SJCRH30 (cell line): ENCODE data around the gene MEIS1. TPM values are rescaled to one million over a fixed set of nuclear protein-coding genes. Genes with fewer than 3 reads are reported as not detected.

ENCODE experiments used
- DNase-seq, 2 experiments: peaks; one replicate each; pipeline ENCODE4 v3.0.0-alpha.2; 2015 to 2020
- H3K27ac ChIP-seq: fragments of 250-450 bp; sonication (Bioruptor Pico); 2 replicates; pipeline ENCODE4 v1.5.1; 2020; ENCODE audit warnings: mild to moderate bottlenecking, moderate library complexity
- H3K27me3 ChIP-seq: fragments of 250-450 bp; sonication (Bioruptor Pico); 2 replicates; pipeline ENCODE4 v1.5.1; 2020; ENCODE audit warnings: mild to moderate bottlenecking, moderate library complexity
- H3K36me3 ChIP-seq: fragments of 250-450 bp; sonication (Bioruptor Pico); 2 replicates; pipeline ENCODE4 v1.5.1; 2020; ENCODE audit warnings: mild to moderate bottlenecking, moderate library complexity
- H3K4me1 ChIP-seq: fragments of 250-450 bp; sonication (Bioruptor Pico); 2 replicates; pipeline ENCODE4 v1.5.1; 2020; ENCODE audit warnings: mild to moderate bottlenecking, moderate library complexity
- H3K4me3 ChIP-seq: fragments of 250-450 bp; sonication (Bioruptor Pico); 2 replicates; pipeline ENCODE4 v1.5.1; 2020; ENCODE audit warnings: mild to moderate bottlenecking, moderate library complexity
- H3K9me3 ChIP-seq: fragments of 250-450 bp; sonication (Bioruptor Pico); replicated peaks from 2 replicates; pipeline ENCODE4 v1.5.1; 2020; ENCODE audit warnings: mild to moderate bottlenecking, moderate library complexity
- total RNA-seq: library from RNA; depleted of rRNA; stranded (reverse); fragments of >200 nt; shearing (Covaris generic); gene quantifications from 2 replicates; pipeline ENCODE4 v1.2.3, GENCODE V29; 2014

MEIS1 gene
- total RNA-seq, 1 experiment from 2014 or later = 14.7 TPM

DNA sequence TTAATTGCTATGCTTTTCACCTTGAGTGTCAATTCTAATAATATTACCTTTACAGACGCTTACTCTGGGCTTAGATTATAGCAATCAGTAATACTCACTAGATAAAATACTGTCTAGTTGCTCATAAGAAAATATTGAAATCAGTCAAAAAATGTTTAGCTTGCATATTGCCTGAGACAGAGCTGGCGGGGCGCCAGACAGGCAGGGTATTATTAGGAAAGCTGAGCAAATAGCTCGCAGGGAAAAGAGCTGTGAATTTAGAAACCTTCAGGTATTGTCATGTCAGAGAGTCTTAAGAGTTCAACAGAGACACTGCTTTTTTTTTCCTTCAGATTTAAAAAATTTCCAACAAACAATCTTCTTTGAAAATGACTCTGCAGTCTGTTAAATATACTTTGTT lies 118.4 kb downstream of the MEIS1 start:
- H3K9me3 ChIP-seq = no peaks in the 10 kb centered on the region
- no peak overlapping the region for H3K27ac ChIP-seq
- H3K4me3 ChIP-seq = no peak overlapping the region
- DNase-seq = peak; percentile 20 to 31
- H3K36me3 ChIP-seq = no peaks in the 10 kb centered on the region
- no peaks in the 10 kb centered on the region for H3K4me1 ChIP-seq
- no peaks in the 10 kb centered on the region for H3K27me3 ChIP-seq

DNA sequence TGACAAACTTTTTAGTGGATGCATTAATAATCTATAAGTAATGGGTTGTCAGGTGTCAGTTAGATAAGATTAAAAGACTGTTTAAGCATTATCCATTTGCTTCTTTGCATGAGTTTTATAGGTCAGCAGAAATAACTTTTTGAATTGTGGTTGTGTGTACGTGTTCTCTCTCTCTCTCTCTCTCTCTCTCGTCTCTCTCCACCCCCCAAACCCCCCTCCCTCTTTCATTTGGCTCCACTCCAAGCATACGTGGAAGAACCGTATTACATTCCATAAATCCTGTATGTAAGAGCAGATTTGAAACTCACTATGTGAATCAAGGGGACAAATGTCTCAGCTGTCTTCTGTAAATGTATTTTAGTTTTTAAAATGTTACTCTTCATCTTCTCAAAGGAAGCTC lies 120.2 kb downstream of the MEIS1 start:
- no peaks in the 10 kb centered on the region for H3K4me1 ChIP-seq
- peak overlapping the region; percentile 63 for H3K4me3 ChIP-seq
- H3K27me3 ChIP-seq = no peaks in the 10 kb centered on the region
- DNase-seq = peak; percentile 20 to 64
- H3K36me3 ChIP-seq = no peaks in the 10 kb centered on the region
- H3K27ac ChIP-seq = peak overlapping the region; percentile 78
- H3K9me3 ChIP-seq = no peaks in the 10 kb centered on the region

DNA sequence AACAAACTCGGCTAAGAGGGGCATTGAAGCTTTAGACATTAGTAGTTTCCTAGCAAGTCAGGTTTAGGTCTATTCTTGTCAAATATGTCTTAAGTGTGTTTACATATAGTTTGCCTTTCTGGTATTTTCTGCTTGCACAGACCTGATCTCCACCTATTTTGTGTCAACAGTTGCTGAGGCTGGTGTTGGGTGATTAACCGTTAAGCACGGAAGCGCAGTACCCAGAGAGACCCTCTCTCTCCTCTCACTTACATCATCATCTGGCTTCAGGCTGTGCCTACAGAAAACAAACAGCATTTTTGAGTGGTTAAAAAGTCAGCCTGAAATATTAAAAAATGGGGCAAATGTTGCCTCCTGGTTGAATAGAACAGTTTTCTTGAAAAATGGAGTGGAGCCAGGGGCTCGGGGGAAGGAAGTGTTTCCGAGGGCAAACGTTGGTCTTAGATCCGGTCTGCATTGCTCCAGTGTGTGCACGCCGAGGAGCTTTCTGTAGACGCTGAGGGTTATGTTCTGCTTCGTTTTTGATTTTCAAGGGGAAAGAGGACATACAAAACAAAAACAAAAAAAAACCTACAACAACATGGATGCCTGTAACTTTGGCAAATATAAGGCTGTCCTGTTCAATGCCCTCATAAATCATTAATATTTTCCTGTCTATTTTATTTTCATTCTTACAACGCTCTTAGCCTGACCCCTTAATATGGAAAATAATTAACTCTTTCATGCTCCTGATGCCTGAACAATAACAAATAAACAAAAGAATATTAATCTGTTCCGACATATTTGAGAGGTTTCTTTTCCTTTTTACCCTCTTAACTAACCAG lies 120.8 kb downstream of the MEIS1 start:
- H3K27ac ChIP-seq = peak overlapping the region; percentile 78
- peak overlapping the region; percentile 63 for H3K4me3 ChIP-seq
- no peaks in the 10 kb centered on the region for H3K4me1 ChIP-seq
- peak; percentile 64 to 78 for DNase-seq
- no peaks in the 10 kb centered on the region for H3K27me3 ChIP-seq
- no peaks in the 10 kb centered on the region for H3K36me3 ChIP-seq
- no peaks in the 10 kb centered on the region for H3K9me3 ChIP-seq

- Histone ChIP-seq H3K4me3 (no peak overlapping the region), H3K27ac (no peak overlapping the region), H3K4me1 (peaks cover 6% of the 10 kb centered on the region; the same call in 1 of the 2 replicates), H3K9me3 (no peaks in the 10 kb centered on the region), H3K36me3 (no peaks in the 10 kb centered on the region), H3K27me3 (no peaks in the 10 kb centered on the region)
- no peak for DNase-seq
Measured at GRCh38 chr2:66559672-66560071, 124.7 kb downstream of the MEIS1 start.

- Histone ChIP-seq H3K27me3 (no peaks in the 10 kb centered on the region), H3K4me3 (no peak overlapping the region), H3K27ac (no peak overlapping the region), H3K36me3 (no peaks in the 10 kb centered on the region), H3K9me3 (no peaks in the 10 kb centered on the region), H3K4me1 (peaks cover 6% of the 10 kb centered on the region; the same call in 1 of the 2 replicates)
- DNase-seq = no peak
Measured at GRCh38 chr2:66560683-66561082, 125.8 kb downstream of the MEIS1 start.

DNA sequence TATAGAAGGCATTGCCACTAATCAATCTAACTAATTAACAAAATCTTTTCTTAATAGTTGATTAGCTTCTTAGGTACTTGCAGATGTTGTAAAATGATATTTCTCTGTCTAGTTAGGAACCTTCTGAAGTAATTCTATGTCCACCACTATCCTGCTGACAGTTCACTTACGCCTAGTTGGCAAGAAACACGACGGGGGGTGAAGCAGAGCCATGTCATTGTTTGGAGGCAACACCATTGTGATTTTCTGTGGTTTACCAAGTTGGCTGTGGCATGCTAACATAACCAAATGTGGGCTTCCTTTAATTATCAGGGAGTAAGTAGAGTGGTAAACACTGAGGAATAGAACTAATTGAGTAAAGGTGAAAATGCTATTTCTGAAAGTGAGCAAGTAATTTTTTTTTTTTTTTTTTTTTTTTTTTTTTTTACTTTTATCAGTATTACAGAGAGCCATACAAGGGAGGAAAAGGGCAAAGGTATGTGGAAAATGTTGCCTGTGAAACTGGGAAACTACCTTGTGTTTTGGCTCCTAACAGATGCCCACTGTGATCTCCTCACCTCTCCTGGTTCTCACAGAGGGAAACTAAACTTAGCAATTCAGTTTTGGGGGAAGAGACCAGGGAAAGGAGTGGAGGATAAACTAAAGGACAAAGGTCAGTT lies 126.8 kb downstream of the MEIS1 start:
- Histone ChIP-seq H3K9me3 (no peaks in the 10 kb centered on the region), H3K4me1 (peaks cover 6% of the 10 kb centered on the region; the same call in 1 of the 2 replicates), H3K27ac (no peak overlapping the region), H3K4me3 (no peak overlapping the region), H3K36me3 (no peaks in the 10 kb centered on the region), H3K27me3 (no peaks in the 10 kb centered on the region)
- no peak for DNase-seq

DNA sequence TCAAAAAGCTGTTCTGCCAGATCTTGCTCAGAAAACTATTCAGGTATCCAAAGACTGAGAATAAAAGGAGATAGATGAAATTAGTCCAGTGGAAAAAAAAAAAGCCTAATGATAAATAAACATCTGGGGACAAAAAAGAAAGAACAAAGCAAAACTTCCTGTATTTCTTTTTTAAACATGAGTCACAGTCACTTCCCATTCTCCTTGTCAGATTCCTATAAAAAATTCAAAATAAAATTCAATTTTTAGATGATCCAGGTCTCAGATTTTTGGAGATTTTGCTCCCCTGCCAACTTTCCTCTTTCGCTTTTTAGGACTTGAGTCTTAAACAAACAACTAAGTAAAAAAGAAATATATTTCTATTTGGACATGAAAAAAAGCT lies 127.4 kb downstream of the MEIS1 start:
- H3K9me3 ChIP-seq = no peaks in the 10 kb centered on the region
- no peaks in the 10 kb centered on the region for H3K27me3 ChIP-seq
- H3K27ac ChIP-seq = no peak overlapping the region
- no peak for DNase-seq
- no peak overlapping the region for H3K4me3 ChIP-seq
- no peaks in the 10 kb centered on the region for H3K36me3 ChIP-seq
- peaks cover 6% of the 10 kb centered on the region; the same call in 1 of the 2 replicates for H3K4me1 ChIP-seq

DNA sequence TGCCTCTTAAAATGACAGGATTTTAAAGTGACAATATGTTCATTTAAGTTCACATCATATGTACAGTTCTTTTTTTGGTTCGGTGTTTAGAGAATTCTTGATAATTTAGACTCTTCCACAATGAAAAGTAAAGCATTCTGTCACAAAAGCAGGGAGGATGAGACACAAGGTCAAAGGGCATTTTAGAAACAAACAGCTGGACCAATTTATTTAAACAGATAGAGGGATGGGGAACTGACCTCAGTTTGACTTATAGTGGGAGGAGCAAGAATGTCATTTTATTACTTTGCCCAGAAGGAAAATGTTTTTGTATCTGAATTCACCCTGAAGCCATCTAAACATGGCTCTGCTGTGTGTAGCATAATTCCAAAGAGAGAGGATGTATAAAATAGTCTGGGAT lies 128.5 kb downstream of the MEIS1 start:
- H3K9me3 ChIP-seq = no peaks in the 10 kb centered on the region
- H3K27ac ChIP-seq = no peak overlapping the region
- H3K4me3 ChIP-seq = no peak overlapping the region
- DNase-seq = no peak
- H3K36me3 ChIP-seq = no peaks in the 10 kb centered on the region
- H3K4me1 ChIP-seq = peaks cover 6% of the 10 kb centered on the region; the same call in 1 of the 2 replicates
- no peaks in the 10 kb centered on the region for H3K27me3 ChIP-seq

GRCh38 chr2:66565291-66565690 lies 130.4 kb downstream of the MEIS1 start:
- no peak overlapping the region for H3K27ac ChIP-seq
- DNase-seq = no peak
- peaks cover 11% of the 10 kb centered on the region for H3K4me1 ChIP-seq
- no peaks in the 10 kb centered on the region for H3K27me3 ChIP-seq
- H3K36me3 ChIP-seq = no peaks in the 10 kb centered on the region
- H3K9me3 ChIP-seq = no peaks in the 10 kb centered on the region
- no peak overlapping the region for H3K4me3 ChIP-seq

GRCh38 chr2:66566726-66567399 lies 131.9 kb downstream of the MEIS1 start:
- Histone ChIP-seq H3K4me3 (no peak overlapping the region), H3K36me3 (no peaks in the 10 kb centered on the region), H3K27ac (no peak overlapping the region), H3K4me1 (peaks cover 19% of the 10 kb centered on the region), H3K27me3 (no peaks in the 10 kb centered on the region), H3K9me3 (no peaks in the 10 kb centered on the region)
- no peak for DNase-seq

DNA sequence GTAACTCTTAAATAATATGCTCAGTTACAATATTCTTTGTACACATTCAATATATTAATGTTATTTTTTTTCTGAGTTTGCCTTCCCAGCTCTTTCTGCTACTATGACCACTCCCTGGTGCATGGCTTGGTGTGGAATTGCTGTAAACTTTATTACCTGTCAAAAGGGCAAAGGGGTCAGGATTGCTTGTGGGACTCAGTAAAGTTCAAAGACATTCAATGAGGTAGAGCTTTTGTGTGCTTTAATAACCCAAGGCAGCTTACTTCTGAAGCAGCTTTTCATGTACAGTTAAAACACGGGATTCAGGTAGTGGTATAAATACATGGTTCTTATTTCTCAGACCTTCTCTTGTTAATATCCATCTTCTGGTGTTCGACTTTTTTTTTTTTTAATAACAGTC lies 132.8 kb downstream of the MEIS1 start:
- H3K4me3 ChIP-seq = no peak overlapping the region
- H3K27ac ChIP-seq = no peak overlapping the region
- no peaks in the 10 kb centered on the region for H3K27me3 ChIP-seq
- no peaks in the 10 kb centered on the region for H3K36me3 ChIP-seq
- DNase-seq = no peak
- no peaks in the 10 kb centered on the region for H3K9me3 ChIP-seq
- peaks cover 19% of the 10 kb centered on the region for H3K4me1 ChIP-seq

GRCh38 chr2:66568650-66569300 lies 133.8 kb downstream of the MEIS1 start:
- Histone ChIP-seq H3K4me3 (no peak overlapping the region), H3K4me1 (peaks cover 13% of the 10 kb centered on the region), H3K36me3 (no peaks in the 10 kb centered on the region), H3K9me3 (no peaks in the 10 kb centered on the region), H3K27ac (no peak overlapping the region), H3K27me3 (no peaks in the 10 kb centered on the region)
- no peak for DNase-seq

DNA sequence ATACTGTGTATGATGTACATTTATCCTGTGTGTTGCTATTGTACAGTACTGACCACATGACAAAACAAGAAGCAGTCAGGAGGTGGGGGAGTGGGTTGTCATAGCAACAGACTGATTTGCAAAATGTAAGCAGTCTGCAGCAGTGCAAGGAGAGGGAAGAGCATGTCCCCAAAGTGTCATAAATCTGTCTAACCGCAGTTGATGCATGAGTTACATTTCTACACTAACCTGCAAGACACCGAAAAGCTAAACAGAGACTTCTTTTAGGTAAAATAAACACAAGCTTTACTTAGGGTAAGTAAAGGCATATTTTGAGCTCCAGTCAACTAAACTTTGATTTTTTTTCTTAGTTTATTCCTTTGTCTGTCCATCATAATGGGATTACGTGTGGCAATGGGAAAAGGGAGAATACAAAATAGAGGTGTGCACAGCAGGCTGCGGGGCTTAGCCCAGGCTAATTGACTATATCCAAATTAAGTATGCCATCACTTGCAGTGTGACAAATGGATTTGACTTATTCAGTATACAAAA lies 134.5 kb downstream of the MEIS1 start:
- Histone ChIP-seq H3K4me3 (no peak overlapping the region), H3K9me3 (no peaks in the 10 kb centered on the region), H3K27me3 (no peaks in the 10 kb centered on the region), H3K4me1 (peaks cover 13% of the 10 kb centered on the region), H3K27ac (no peak overlapping the region; the same call in 1 of the 2 replicates), H3K36me3 (no peaks in the 10 kb centered on the region)
- DNase-seq = peak in 1 of 2 experiments; percentile 36

DNA sequence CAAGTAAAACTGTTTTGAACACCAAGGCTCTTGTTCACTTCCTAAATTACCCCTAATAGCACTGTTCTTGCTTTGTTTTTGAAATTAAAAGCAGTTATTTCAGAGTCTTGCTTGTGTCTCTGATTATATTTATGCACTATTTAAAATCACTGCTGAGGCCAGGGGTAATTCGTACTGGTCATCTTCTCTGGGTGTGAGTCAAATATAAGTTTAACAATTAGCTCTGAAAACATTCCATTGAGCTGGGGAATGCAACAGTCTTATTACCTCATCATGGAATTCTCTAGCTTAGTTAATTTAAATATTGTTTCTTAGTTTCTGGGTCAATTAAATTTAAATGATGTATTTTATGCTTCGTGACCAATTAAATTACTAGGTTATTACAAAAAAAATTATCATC lies 135.0 kb downstream of the MEIS1 start:
- H3K4me3 ChIP-seq = no peak overlapping the region
- no peak for DNase-seq
- no peaks in the 10 kb centered on the region for H3K27me3 ChIP-seq
- H3K27ac ChIP-seq = peak overlapping the region; percentile 3; the same call in 1 of the 2 replicates
- no peaks in the 10 kb centered on the region for H3K9me3 ChIP-seq
- no peaks in the 10 kb centered on the region for H3K36me3 ChIP-seq
- H3K4me1 ChIP-seq = peaks cover 13% of the 10 kb centered on the region
